K562 (cell line): ENCODE data around the gene CEMIP. TPM values are rescaled to one million over a fixed set of nuclear protein-coding genes. Genes with fewer than 3 reads are reported as not detected.

Source experiments
- ATAC-seq: fragments of 200-7000 bp; cut with Tn5 transposase; 3 replicates; pipeline ENCODE4 v1.9.1; 2020; ENCODE audit warnings: moderate library complexity
- BruUV-seq: library from RNA; stranded (reverse); fragments of 400-500 nt; replicated peaks from 2 replicates; lab custom pipeline; 2021; lab: Mats Ljungman, UMichigan
- CTCF ChIA-PET: fragments of 300-600 bp; formaldehyde crosslinking; extraction: SDS; loops from one replicate; lab custom pipeline; 2021; ENCODE audit warnings: low intra/inter-chr PET ratio; lab: Yijun Ruan, JAX
- POLR2A ChIA-PET: fragments of 300-600, 350-650 bp; sonication (Branson Sonifier 250); formaldehyde crosslinking; extraction: SDS; loops from one replicate; lab custom pipeline; 2021; ENCODE audit warnings: antibody characterized with exemption, inconsistent platforms; lab: Yijun Ruan, JAX
- DNase-seq, 4 experiments: peaks; one replicate each; pipeline versions ENCODE4 v3.0.0 to v3.0.0-alpha.2; 2011 to 2018; ENCODE audit warnings: low spot score in 3 of 4, mixed read lengths in 3 of 4; ENCODE audit errors: extremely low read depth in 1 of 4
- FAIRE-seq: peaks from 2 replicates; lab custom pipeline; 2011; peaks lifted over from hg19 to GRCh38; lab: Jason Lieb, UNC
- H2AFZ ChIP-seq: 2 replicates; pipeline ENCODE4 v1.6.0; 2011; ENCODE audit warnings: low read depth, low read length, control low read depth, inconsistent platforms
- H3K27ac ChIP-seq: fragments of 200-600 bp; 3 replicates; pipeline ENCODE4 v1.8.0; 2011; ENCODE audit warnings: low read depth, mild to moderate bottlenecking, control low read depth, inconsistent platforms, low read length, moderate library complexity, mixed read lengths; ENCODE audit errors: extremely low read depth
- H3K27me3 ChIP-seq, 2 experiments: fragments of 300-600 bp in 1 of 2; 2 replicates in 1 of 2; 3 replicates in 1 of 2; pipeline versions ENCODE4 v1.6.0 to v1.8.0; 2011; ENCODE audit warnings: inconsistent platforms in 2 of 2, low read length in 2 of 2, mild to moderate bottlenecking in 1 of 2, mixed read lengths in 1 of 2, moderate library complexity in 1 of 2; ENCODE audit not compliant: control insufficient read depth in 2 of 2, insufficient read depth in 2 of 2
- H3K36me3 ChIP-seq: fragments of 300-600 bp; 3 replicates; pipeline ENCODE4 v1.8.0; 2011; ENCODE audit warnings: mild to moderate bottlenecking, low read length, inconsistent platforms; ENCODE audit not compliant: control insufficient read depth, insufficient read depth
- H3K4me1 ChIP-seq, 2 experiments: fragments of 200-600 bp in 1 of 2; replicated peaks in 1 of 2; 2 replicates in 1 of 2; 3 replicates in 1 of 2; pipeline versions ENCODE4 v1.5.1 to v1.8.0; 2011; ENCODE audit warnings: inconsistent platforms in 2 of 2, low read length in 2 of 2, mild to moderate bottlenecking in 1 of 2, mixed read lengths in 1 of 2, moderate library complexity in 1 of 2; ENCODE audit not compliant: control insufficient read depth in 2 of 2, insufficient read depth in 2 of 2
- H3K4me2 ChIP-seq: 2 replicates; pipeline ENCODE4 v1.6.1; 2011; ENCODE audit warnings: low read length, control low read depth, inconsistent platforms, mixed read lengths; ENCODE audit not compliant: insufficient read depth
- H3K4me3 ChIP-seq: fragments of 200-600 bp; sonication (generic), shearing (Covaris generic); 2 replicates; pipeline ENCODE4 v1.5.1; 2016; ENCODE audit warnings: control low read depth, inconsistent platforms
- H3K79me2 ChIP-seq: fragments of 200-600 bp; 3 replicates; pipeline ENCODE4 v1.8.0; 2011; ENCODE audit warnings: low read length, inconsistent platforms; ENCODE audit not compliant: control insufficient read depth, insufficient read depth
- H3K9ac ChIP-seq, 2 experiments: 2 replicates each; pipeline versions ENCODE4 v1.6.0 to v1.6.1; 2011; ENCODE audit warnings: low read depth in 2 of 2, low read length in 2 of 2, control low read depth in 1 of 2, inconsistent platforms in 1 of 2, mild to moderate bottlenecking in 1 of 2, mixed read lengths in 1 of 2; ENCODE audit not compliant: insufficient read depth in 1 of 2
- H3K9me1 ChIP-seq: one replicate; pipeline ENCODE4 v1.6.0; 2011; ENCODE audit warnings: inconsistent platforms, mild to moderate bottlenecking, low read length, moderate library complexity; ENCODE audit not compliant: control insufficient read depth, insufficient read depth
- H3K9me3 ChIP-seq: replicated peaks from 2 replicates; pipeline ENCODE4 v1.5.1; 2011; ENCODE audit warnings: low read depth, low read length, inconsistent platforms; ENCODE audit not compliant: control insufficient read depth, insufficient read depth
- H4K20me1 ChIP-seq: replicated peaks from 2 replicates; pipeline ENCODE4 v1.6.1; 2011; ENCODE audit warnings: low read length, inconsistent platforms, mixed read lengths; ENCODE audit not compliant: control insufficient read depth, insufficient read depth
- GATA2 ChIP-seq: sonication (generic); formaldehyde crosslinking; IDR thresholded peaks from 2 replicates; pipeline ENCODE4 v1.4.0; 2020; ENCODE audit warnings: mild to moderate bottlenecking, missing genetic modification reagents
- HDAC2 ChIP-seq: fragments of 450-650 bp; IDR thresholded peaks from 2 replicates; pipeline ENCODE4 v1.6.1; 2016; ENCODE audit warnings: mild to moderate bottlenecking
- POLR2A ChIP-seq: fragments of 450-650 bp; conservative IDR thresholded peaks from 2 replicates; pipeline ENCODE4 v1.6.1; 2016
- RFX5 ChIP-seq: IDR thresholded peaks from 2 replicates; pipeline ENCODE4 v1.6.1; 2011; ENCODE audit warnings: low read depth, mild to moderate bottlenecking, improper control_type of control experiment, low read length
- SAFB2 ChIP-seq: fragments of 200-400 bp; formaldehyde crosslinking; IDR thresholded peaks from 2 replicates; pipeline ENCODE4 v1.6.1; 2018; ENCODE audit warnings: borderline replicate concordance, low read length, low read depth, moderate library complexity; ENCODE audit not compliant: severe bottlenecking
- ZNF124 ChIP-seq: sonication (generic); formaldehyde crosslinking; IDR thresholded peaks from 2 replicates; pipeline ENCODE4 v1.8.1; 2022; ENCODE audit warnings: missing genetic modification reagents
- WGBS: fragments of 100-300 bp; shearing (Covaris generic); methylation state at CpG from one replicate; pipeline ENCODE4 v1.1.6; 2016; ENCODE audit warnings: low coverage, mixed read lengths; ENCODE audit not compliant: insufficient coverage; ENCODE audit errors: missing lambda C conversion rate; 5-methylcytosine and 5-hydroxymethylcytosine counted together
- in situ Hi-C: fragments of 300-500 bp; cut with MboI; formaldehyde crosslinking; loops from 4 replicates; pipeline ENCODE4 v1.15.0; 2018; ENCODE audit warnings: inconsistent platforms, mixed read lengths
- intact Hi-C: fragments of 100-400 bp; cut with micrococcal nuclease; formaldehyde crosslinking; loops from 2 replicates; pipeline ENCODE4 v1.14.2; 2022
- polyA plus RNA-seq, 8 experiments: library from polyadenylated mRNA; depleted of rRNA in 4 of 8; stranded (reverse) in 5 of 8; unstranded in 3 of 8; fragments of >200 nt; fragmentation: Nextera tagmentation in 2 of 8; fragmentation: Illumina TruSeq in 1 of 8; extraction: Ambion mirVana in 2 of 8; extraction: Trizol in 1 of 8; gene quantifications; 2 replicates each; pipeline versions ENCODE4 v1.2.1 to v1.2.3, GENCODE V29; 2011 to 2014; ENCODE audit warnings: inconsistent platforms in 1 of 8, missing spikeins in 1 of 8
- total RNA-seq, 7 experiments: library from RNA; depleted of rRNA in 6 of 7; stranded (reverse); fragments of >200 nt in 6 of 7; fragmentation: Illumina TruSeq in 2 of 7; extraction: Trizol in 2 of 7; gene quantifications; 2 replicates each; pipeline versions ENCODE4 v1.2.1 to v1.2.3, GENCODE V29; 2011 to 2021; ENCODE audit warnings: low replicate concordance in 1 of 7
- TF ChIP-seq, protein P1 (sequence below), 2 experiments: fragments of 450-650 bp; IDR thresholded peaks; 2 replicates each; pipeline ENCODE4 v1.6.1; 2016; ENCODE audit warnings: mild to moderate bottlenecking in 2 of 2, borderline replicate concordance in 1 of 2, low read depth in 1 of 2, moderate library complexity in 1 of 2
- TF ChIP-seq, protein P2 (sequence below), 2 experiments: IDR thresholded peaks; 2 replicates each; pipeline ENCODE4 v1.6.1; 2011; ENCODE audit warnings: borderline replicate concordance in 1 of 2, control low read depth in 1 of 2, low read depth in 1 of 2, low read length in 1 of 2, mild to moderate bottlenecking in 1 of 2, mixed read lengths in 1 of 2, moderate library complexity in 1 of 2; ENCODE audit not compliant: insufficient read depth in 1 of 2, insufficient read length in 1 of 2, poor library complexity in 1 of 2, severe bottlenecking in 1 of 2; ENCODE audit errors: extremely low read depth in 1 of 2

The CEMIP gene
- total and polyA plus RNA-seq, 9 of the 15 experiments (the other 6 are each of a cell fraction or from before 2014, with no cell fraction given) = 0.33 TPM; not detected in 8

DNA sequence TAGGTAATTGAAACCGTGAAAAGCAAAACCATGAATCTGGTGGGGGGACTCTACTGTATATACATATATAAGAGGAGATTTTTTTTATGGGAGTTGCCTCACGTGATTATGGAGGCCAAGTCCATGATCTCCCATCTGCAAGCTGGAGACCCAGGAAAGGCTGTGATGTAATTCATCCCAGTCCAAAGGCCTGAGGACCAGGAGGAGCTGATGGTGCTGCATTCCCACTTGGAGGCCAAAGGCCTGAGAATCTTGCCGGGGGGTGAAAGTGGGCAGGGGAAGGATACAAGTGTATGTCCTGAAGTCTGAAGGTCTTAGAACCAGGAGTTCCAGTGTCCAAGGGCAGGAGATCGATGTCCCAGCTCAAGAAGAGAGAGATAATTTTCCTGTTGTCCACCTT is 37.1 kb upstream of the CEMIP start:
- H3K9ac ChIP-seq = no peak overlapping the region
- no peak overlapping the region for H3K4me2 ChIP-seq
- FAIRE-seq = no peak
- no peak overlapping the region for H3K4me3 ChIP-seq
- peaks cover 0 to 9% of the 10 kb centered on the region in 2 experiments; a peak in 2 of 5 replicates for H3K27me3 ChIP-seq
- no peaks in the 10 kb centered on the region for H3K79me2 ChIP-seq
- WGBS = 0% methylated on average over 4 of the region's 4 CpGs
- H4K20me1 ChIP-seq = no peaks in the 10 kb centered on the region; the same call in 1 of the 2 replicates
- H3K9me1 ChIP-seq = no peaks in the 10 kb centered on the region
- POLR2A ChIA-PET = no interaction called here
- no TSS peak for BruUV-seq
- H3K4me1 ChIP-seq = no peaks in the 10 kb centered on the region
- CTCF ChIA-PET = no interaction called here
- no peak overlapping the region for H2AFZ ChIP-seq
- no peak for ATAC-seq
- H3K9me3 ChIP-seq = no peaks in the 10 kb centered on the region
- intact Hi-C loops = no loop called here
- DNase-seq = no peak
- TF ChIP-seq HDAC2 = no peak
- TF ChIP-seq POLR2A = no peak
- TF ChIP-seq, protein P1, sequence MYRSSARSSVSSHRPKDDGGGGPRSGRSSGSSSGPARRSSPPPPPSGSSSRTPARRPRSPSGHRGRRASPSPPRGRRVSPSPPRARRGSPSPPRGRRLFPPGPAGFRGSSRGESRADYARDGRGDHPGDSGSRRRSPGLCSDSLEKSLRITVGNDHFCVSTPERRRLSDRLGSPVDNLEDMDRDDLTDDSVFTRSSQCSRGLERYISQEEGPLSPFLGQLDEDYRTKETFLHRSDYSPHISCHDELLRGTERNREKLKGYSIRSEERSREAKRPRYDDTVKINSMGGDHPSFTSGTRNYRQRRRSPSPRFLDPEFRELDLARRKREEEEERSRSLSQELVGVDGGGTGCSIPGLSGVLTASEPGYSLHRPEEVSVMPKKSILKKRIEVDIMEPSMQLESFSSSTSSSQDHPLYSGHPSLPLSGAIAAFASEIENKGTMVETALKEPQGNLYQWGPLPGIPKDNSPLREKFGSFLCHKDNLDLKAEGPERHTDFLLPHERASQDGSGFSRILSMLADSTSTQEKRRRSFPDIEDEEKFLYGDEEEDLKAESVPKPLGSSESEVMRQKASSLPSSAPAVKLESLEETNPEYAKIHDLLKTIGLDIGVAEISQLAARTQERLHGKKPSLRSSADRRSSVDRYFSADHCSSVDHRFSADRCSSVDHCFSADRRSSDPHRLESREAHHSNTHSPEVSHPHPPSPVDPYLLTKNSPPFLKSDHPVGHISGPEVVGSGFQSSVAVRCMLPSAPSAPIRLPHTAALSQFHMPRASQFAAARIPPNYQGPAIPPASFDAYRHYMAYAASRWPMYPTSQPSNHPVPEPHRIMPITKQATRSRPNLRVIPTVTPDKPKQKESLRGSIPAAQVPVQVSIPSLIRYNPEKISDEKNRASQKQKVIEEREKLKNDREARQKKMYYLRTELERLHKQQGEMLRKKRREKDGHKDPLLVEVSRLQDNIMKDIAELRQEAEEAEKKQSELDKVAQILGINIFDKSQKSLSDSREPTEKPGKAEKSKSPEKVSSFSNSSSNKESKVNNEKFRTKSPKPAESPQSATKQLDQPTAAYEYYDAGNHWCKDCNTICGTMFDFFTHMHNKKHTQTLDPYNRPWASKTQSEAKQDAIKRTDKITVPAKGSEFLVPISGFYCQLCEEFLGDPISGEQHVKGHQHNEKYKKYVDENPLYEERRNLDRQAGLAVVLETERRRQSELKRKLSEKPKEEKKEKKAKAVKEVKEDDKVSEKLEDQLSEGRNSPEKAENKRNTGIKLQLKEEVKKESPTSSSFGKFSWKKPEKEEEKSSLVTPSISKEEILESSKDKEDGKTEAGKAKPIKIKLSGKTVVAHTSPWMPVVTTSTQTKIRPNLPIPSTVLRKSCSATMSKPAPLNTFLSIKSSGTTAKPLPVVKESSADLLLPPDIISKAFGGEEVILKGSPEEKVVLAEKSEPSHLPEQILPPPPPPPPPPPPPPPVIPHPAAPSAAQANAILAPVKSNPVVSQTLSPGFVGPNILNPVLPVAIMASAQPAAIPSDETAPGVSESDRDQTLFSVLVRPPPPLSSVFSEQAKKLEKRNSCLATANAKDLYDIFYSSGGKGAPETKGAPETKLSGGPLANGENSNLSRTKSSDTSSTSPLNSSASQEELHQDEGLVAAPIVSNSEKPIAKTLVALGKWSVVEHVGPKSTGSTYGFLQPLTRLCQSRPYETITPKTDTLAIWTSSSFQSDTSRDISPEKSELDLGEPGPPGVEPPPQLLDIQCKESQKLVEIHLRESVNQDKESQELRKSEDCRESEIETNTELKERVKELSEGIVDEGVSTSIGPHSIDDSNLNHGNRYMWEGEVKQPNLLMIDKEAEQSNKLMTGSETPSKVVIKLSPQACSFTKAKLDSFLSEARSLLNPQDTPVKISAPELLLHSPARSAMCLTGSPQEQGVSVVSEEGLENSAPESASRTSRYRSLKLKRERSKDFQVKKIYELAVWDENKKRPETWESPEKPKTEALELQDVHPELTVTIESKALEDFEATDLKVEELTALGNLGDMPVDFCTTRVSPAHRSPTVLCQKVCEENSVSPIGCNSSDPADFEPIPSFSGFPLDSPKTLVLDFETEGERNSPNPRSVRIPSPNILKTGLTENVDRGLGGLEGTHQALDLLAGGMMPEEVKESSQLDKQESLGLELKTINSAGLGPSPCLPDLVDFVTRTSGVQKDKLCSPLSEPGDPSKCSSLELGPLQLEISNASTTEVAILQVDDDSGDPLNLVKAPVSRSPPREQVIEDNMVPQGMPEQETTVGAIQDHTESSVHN (IDR thresholded peaks at IDR 0.05; ENCODE audit: borderline replicate concordance in 1 of 2, low read depth in 1 of 2) = no peak
- TF ChIP-seq, protein P2, sequence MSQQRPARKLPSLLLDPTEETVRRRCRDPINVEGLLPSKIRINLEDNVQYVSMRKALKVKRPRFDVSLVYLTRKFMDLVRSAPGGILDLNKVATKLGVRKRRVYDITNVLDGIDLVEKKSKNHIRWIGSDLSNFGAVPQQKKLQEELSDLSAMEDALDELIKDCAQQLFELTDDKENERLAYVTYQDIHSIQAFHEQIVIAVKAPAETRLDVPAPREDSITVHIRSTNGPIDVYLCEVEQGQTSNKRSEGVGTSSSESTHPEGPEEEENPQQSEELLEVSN (IDR thresholded peaks at IDR 0.05; ENCODE audit: borderline replicate concordance in 1 of 2, extremely low read depth in 1 of 2, insufficient read depth in 1 of 2, insufficient read length in 1 of 2, low read depth in 1 of 2, low read length in 1 of 2, poor library complexity in 1 of 2, severe bottlenecking in 1 of 2) = no peak
- TF ChIP-seq ZNF124 (CRISPR knock-in tag) = no peak
- TF ChIP-seq GATA2 = no peak
- no peak for TF ChIP-seq RFX5
- no peak for TF ChIP-seq SAFB2
- H3K36me3 ChIP-seq = no peaks in the 10 kb centered on the region
- no peak overlapping the region for H3K27ac ChIP-seq
- in situ Hi-C loops = no loop called here
